LNCaP clone FGC (cell line): ENCODE data around the gene CLEC16A.
"Not testable (repeated sequence)": the region's sequence is repeated elsewhere in the genome, so short reads cannot be mapped to it uniquely, and the experiment has no call there.

Experiments
- DNase-seq: peaks from one replicate; pipeline ENCODE4 v3.0.0-alpha.2; 2011; ENCODE audit warnings: low read depth
- H3K4me3 ChIP-seq: 2 replicates; pipeline ENCODE4 v1.5.1; 2011; ENCODE audit warnings: mild to moderate bottlenecking, low read depth, low read length, control low read depth
- CTCF ChIP-seq: IDR thresholded peaks from 2 replicates; pipeline ENCODE4 v1.5.1; 2012; ENCODE audit warnings: mild to moderate bottlenecking; ENCODE audit not compliant: control insufficient read depth, insufficient read depth; ENCODE audit errors: extremely low read depth

Gene CLEC16A

GRCh38 chr16:10919003-10919351 is 25.4 kb upstream of the CLEC16A start:
- no peak for TF ChIP-seq CTCF
- no peak for DNase-seq
- H3K4me3 ChIP-seq, result no peak overlapping the region

GRCh38 chr16:10920726-10921427 is 23.5 kb upstream of the CLEC16A start:
- TF ChIP-seq CTCF, result no peak
- DNase-seq, result no peak
- H3K4me3 ChIP-seq, result no peak overlapping the region

- no peak overlapping the region for H3K4me3 ChIP-seq
- DNase-seq, result no peak
- no peak for TF ChIP-seq CTCF
These were observed 22.6 kb upstream of the CLEC16A start for GRCh38 chr16:10921536-10922327.

GRCh38 chr16:10922328-10923145 is 21.8 kb upstream of the CLEC16A start:
- no peak overlapping the region for H3K4me3 ChIP-seq
- DNase-seq, result no peak
- no peak for TF ChIP-seq CTCF

GRCh38 chr16:10923146-10923649 is 21.2 kb upstream of the CLEC16A start:
- no peak for TF ChIP-seq CTCF
- H3K4me3 ChIP-seq, result no peak overlapping the region

GRCh38 chr16:10923650-10924214 is 20.6 kb upstream of the CLEC16A start:
- no peak for TF ChIP-seq CTCF
- no peak overlapping the region for H3K4me3 ChIP-seq
- no peak for DNase-seq

More at GRCh38 chr16:10923146-10923649, 21.2 kb upstream of the CLEC16A start:
- DNase-seq, result no peak

- H3K4me3 ChIP-seq, DNase-seq: not testable (repeated sequence)
These were observed 19.1 kb upstream of the CLEC16A start for GRCh38 chr16:10925285-10925684.
